Left ventricle myocardium inferior (tissue), 1 donor: ENCODE measurements around the gene AXIN1. TPM values are rescaled to one million over a fixed set of nuclear protein-coding genes. Genes with fewer than 3 reads are reported as not detected.
A peak's percentile ranks its signal among the peaks of the same experiment; 100 is the strongest.
"Not testable (repeated sequence)": the region's sequence is repeated elsewhere in the genome, so short reads cannot be mapped to it uniquely, and the experiment has no call there.

ENCODE experiments used
- DNase-seq: peaks from one replicate; pipeline ENCODE4 v3.0.0-alpha.2; 2020
- H3K27ac ChIP-seq: fragments of 200-600 bp; replicated peaks from 2 replicates; pipeline ENCODE4 v1.8.0; 2021
- H3K27me3 ChIP-seq: fragments of 200-600 bp; 2 replicates; pipeline ENCODE4 v1.8.0; 2021; ENCODE audit warnings: low read depth
- H3K36me3 ChIP-seq: fragments of 200-600 bp; 2 replicates; pipeline ENCODE4 v1.8.0; 2021
- H3K4me1 ChIP-seq: fragments of 200-600 bp; 2 replicates; pipeline ENCODE4 v1.8.0; 2021
- H3K4me3 ChIP-seq: fragments of 200-600 bp; 2 replicates; pipeline ENCODE4 v1.8.0; 2021; ENCODE audit warnings: mild to moderate bottlenecking, moderate library complexity
- H3K9me3 ChIP-seq: fragments of 200-600 bp; replicated peaks from 2 replicates; pipeline ENCODE4 v1.8.0; 2021
- CTCF ChIP-seq: fragments of 200-600 bp; IDR thresholded peaks from 2 replicates; pipeline ENCODE4 v1.8.0; 2021; ENCODE audit warnings: antibody characterized with exemption, mild to moderate bottlenecking, borderline replicate concordance
- intact Hi-C: fragments of 100-400 bp; cut with micrococcal nuclease; formaldehyde crosslinking; loops from one replicate; pipeline ENCODE4 v1.11.0; 2022
- total RNA-seq: library from RNA; stranded (reverse); fragmentation: NEBNext Ultra II Directional; extraction: Animal tissue kit (Norgen Biotek cat#: 25700); gene quantifications from one replicate; pipeline ENCODE4 v1.2.1, GENCODE V29; 2021
- donor health status: DM: no; HTN: yes; CAD: no; lungs with severe emphysema.

The AXIN1 gene
- total RNA-seq, 1 donor from 2014 or later, result 12.2 TPM

GRCh38 chr16:364595-365491 lies 12.3 kb upstream of the AXIN1 start:
- H3K4me1 ChIP-seq, result peaks cover 12% of the 10 kb centered on the region
- peaks cover 31% of the 10 kb centered on the region for H3K36me3 ChIP-seq
- H3K4me3 ChIP-seq, result no peak overlapping the region
- no peak overlapping the region for H3K27ac ChIP-seq
- peaks cover 18% of the 10 kb centered on the region for H3K27me3 ChIP-seq
- H3K9me3 ChIP-seq, result no peaks in the 10 kb centered on the region
- TF ChIP-seq CTCF, result no peak
- intact Hi-C loops, result no loop called here
- no peak for DNase-seq

- Histone ChIP-seq H3K27me3 (peaks cover 18% of the 10 kb centered on the region), H3K4me1 (peaks cover 3% of the 10 kb centered on the region), H3K9me3 (no peaks in the 10 kb centered on the region), H3K27ac (no peak overlapping the region), H3K4me3 (no peak overlapping the region), H3K36me3 (peaks cover 27% of the 10 kb centered on the region)
- intact Hi-C loops, result no loop called here
- no peak for TF ChIP-seq CTCF
- no peak for DNase-seq
Observed at GRCh38 chr16:363766-364490, 11.4 kb upstream of the AXIN1 start.

- Histone ChIP-seq H3K36me3 (peaks cover 20% of the 10 kb centered on the region), H3K4me3 (no peak overlapping the region), H3K27me3 (peaks cover 18% of the 10 kb centered on the region), H3K27ac (no peak overlapping the region), H3K9me3 (no peaks in the 10 kb centered on the region), H3K4me1 (peaks cover 2% of the 10 kb centered on the region)
- intact Hi-C loops, result no loop called here
- no peak for TF ChIP-seq CTCF
- DNase-seq, result no peak
Observed at GRCh38 chr16:363110-363765, 10.7 kb upstream of the AXIN1 start.

GRCh38 chr16:362702-362999 lies 10.1 kb upstream of the AXIN1 start:
- intact Hi-C loops, H3K9me3 ChIP-seq, H3K4me3 ChIP-seq, DNase-seq, H3K4me1 ChIP-seq, H3K27ac ChIP-seq: not testable (repeated sequence)
- peaks cover 14% of the 10 kb centered on the region for H3K36me3 ChIP-seq
- H3K27me3 ChIP-seq, result peaks cover 18% of the 10 kb centered on the region

- peaks cover 8% of the 10 kb centered on the region for H3K36me3 ChIP-seq
- peak; percentile 84 for TF ChIP-seq CTCF
- peak; percentile 63 for DNase-seq
- H3K27me3 ChIP-seq, result peaks cover 18% of the 10 kb centered on the region
- H3K9me3 ChIP-seq, result no peaks in the 10 kb centered on the region
- H3K27ac ChIP-seq, result no peak overlapping the region
- intact Hi-C loops, result no loop called here
- H3K4me3 ChIP-seq, result no peak overlapping the region
- H3K4me1 ChIP-seq, result peaks cover 2% of the 10 kb centered on the region
Observed at GRCh38 chr16:361872-362701, 9.6 kb upstream of the AXIN1 start.
